HG02981 (cell line): ENCODE results near the gene C16orf95.

Experiments
- ATAC-seq: cut with Tn5 transposase; IDR thresholded peaks from one replicate; pipeline ENCODE4 v1.9.1; 2021; ENCODE audit warnings: mild to moderate bottlenecking, moderate library complexity; ENCODE audit not compliant: unreplicated experiment

Gene C16orf95

GRCh38 chr16:87333581-87334331, 16.6 kb upstream of the C16orf95 start:
- no peak for ATAC-seq

GRCh38 chr16:87333101-87333500, 15.9 kb upstream of the C16orf95 start:
- no peak for ATAC-seq

- ATAC-seq, result no peak
Observed at GRCh38 chr16:87332150-87332549, 15.0 kb upstream of the C16orf95 start.

GRCh38 chr16:87331241-87331801, 14.1 kb upstream of the C16orf95 start:
- ATAC-seq, result no peak

GRCh38 chr16:87330646-87331045, 13.5 kb upstream of the C16orf95 start:
- ATAC-seq, result no peak

GRCh38 chr16:87330257-87330624, 13.0 kb upstream of the C16orf95 start:
- ATAC-seq, result no peak

GRCh38 chr16:87329436-87330256, 12.5 kb upstream of the C16orf95 start:
- ATAC-seq, result no peak

GRCh38 chr16:87328846-87329245, 11.7 kb upstream of the C16orf95 start:
- no peak for ATAC-seq

- no peak for ATAC-seq
Observed at GRCh38 chr16:87327798-87328495, 10.8 kb upstream of the C16orf95 start.

- ATAC-seq, result no peak
Observed at GRCh38 chr16:87326151-87326571, 9.0 kb upstream of the C16orf95 start.

- no peak for ATAC-seq
Observed at GRCh38 chr16:87325423-87325858, 8.2 kb upstream of the C16orf95 start.

GRCh38 chr16:87324411-87325275, 7.5 kb upstream of the C16orf95 start:
- no peak for ATAC-seq

GRCh38 chr16:87323727-87324410, 6.7 kb upstream of the C16orf95 start:
- ATAC-seq, result no peak

GRCh38 chr16:87322833-87323726, 5.9 kb upstream of the C16orf95 start:
- ATAC-seq, result no peak

GRCh38 chr16:87322360-87322759, 5.2 kb upstream of the C16orf95 start:
- ATAC-seq, result no peak

GRCh38 chr16:87321336-87322107, 4.3 kb upstream of the C16orf95 start:
- no peak for ATAC-seq

GRCh38 chr16:87320510-87321227, 3.5 kb upstream of the C16orf95 start:
- no peak for ATAC-seq
